Type B pancreatic cell (in vitro differentiated cells): ENCODE results near the gene TWIST1. TPM values are rescaled to one million over a fixed set of nuclear protein-coding genes. Genes with fewer than 3 reads are reported as not detected.

Experiments
- DNase-seq: peaks from one replicate; pipeline ENCODE4 v3.0.0; 2021; ENCODE audit warnings: mixed read lengths; ENCODE audit not compliant: unreplicated experiment; ENCODE audit errors: extremely low spot score
- H3K27ac Mint-ChIP-seq: 2 replicates; pipeline ENCODE4 v1.8.0; 2021; ENCODE audit warnings: mild to moderate bottlenecking, mixed read lengths
- H3K27me3 Mint-ChIP-seq: 2 replicates; pipeline ENCODE4 v1.8.0; 2021; ENCODE audit warnings: mixed read lengths
- H3K36me3 Mint-ChIP-seq: 2 replicates; pipeline ENCODE4 v1.8.0; 2021; ENCODE audit warnings: mixed read lengths
- H3K4me1 Mint-ChIP-seq: one replicate; pipeline ENCODE4 v1.8.0; 2021; ENCODE audit warnings: mixed read lengths; ENCODE audit not compliant: unreplicated experiment
- H3K4me3 Mint-ChIP-seq: 2 replicates; pipeline ENCODE4 v1.8.0; 2021; ENCODE audit warnings: mild to moderate bottlenecking, mixed read lengths
- H3K9me3 Mint-ChIP-seq: 2 replicates; pipeline ENCODE4 v1.8.0; 2021; ENCODE audit warnings: mixed read lengths
- CTCF ChIP-seq: fragments of 200-600 bp; sonication (generic); conservative IDR thresholded peaks from 2 replicates; pipeline ENCODE4 v1.5.0; 2021; ENCODE audit warnings: antibody characterized with exemption, mild to moderate bottlenecking
- total RNA-seq: library from RNA; stranded (reverse); gene quantifications from 2 replicates; pipeline ENCODE4 v1.2.1, GENCODE V29; 2021; ENCODE audit warnings: low replicate concordance

Gene TWIST1
- total RNA-seq, 1 donor from 2014 or later: 121 TPM

DNA sequence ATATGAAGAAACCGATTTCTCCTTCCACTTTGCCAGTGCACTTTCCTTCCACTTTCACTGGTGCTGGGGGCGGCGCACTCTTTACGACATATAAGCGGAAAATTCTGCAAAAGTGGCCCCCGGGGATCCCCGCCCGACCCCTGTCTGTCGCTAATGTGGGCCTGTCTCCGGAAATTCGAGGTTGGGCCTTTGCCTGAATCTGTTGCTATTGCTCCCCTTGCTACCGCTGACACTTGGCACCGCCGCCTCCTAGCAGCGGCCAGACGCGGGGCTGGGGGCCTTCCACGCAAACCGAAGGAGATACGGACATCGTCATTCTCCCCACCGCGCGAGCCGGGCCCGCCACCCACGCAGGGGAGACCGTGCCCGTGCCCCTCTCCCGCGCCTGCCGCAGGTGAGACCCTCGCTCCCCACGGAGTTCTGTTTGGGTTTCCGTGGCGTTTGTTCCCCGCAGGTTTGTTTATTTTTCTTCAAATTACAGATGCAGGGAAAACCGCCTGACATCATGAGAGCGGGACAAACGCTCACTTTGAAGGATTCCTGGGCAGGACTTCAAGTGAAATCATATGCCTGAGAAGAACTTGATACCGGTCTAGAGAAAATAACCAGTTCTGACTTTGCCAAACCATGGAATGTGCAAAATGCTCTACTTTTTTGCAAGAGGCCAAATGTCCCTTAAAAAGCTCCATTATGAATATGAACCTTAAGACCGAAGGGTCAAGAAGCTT, 5.0 kb downstream of the TWIST1 start:
- Mint-ChIP-seq H3K27me3 (peaks cover 84% of the 10 kb centered on the region), H3K4me1 (peaks cover 35% of the 10 kb centered on the region), H3K9me3 (no peaks in the 10 kb centered on the region), H3K27ac (peak overlapping the region; percentile 76), H3K36me3 (peaks cover 17% of the 10 kb centered on the region), H3K4me3 (peak overlapping the region; percentile 82)
- no peak for TF ChIP-seq CTCF
- no peak for DNase-seq

DNA sequence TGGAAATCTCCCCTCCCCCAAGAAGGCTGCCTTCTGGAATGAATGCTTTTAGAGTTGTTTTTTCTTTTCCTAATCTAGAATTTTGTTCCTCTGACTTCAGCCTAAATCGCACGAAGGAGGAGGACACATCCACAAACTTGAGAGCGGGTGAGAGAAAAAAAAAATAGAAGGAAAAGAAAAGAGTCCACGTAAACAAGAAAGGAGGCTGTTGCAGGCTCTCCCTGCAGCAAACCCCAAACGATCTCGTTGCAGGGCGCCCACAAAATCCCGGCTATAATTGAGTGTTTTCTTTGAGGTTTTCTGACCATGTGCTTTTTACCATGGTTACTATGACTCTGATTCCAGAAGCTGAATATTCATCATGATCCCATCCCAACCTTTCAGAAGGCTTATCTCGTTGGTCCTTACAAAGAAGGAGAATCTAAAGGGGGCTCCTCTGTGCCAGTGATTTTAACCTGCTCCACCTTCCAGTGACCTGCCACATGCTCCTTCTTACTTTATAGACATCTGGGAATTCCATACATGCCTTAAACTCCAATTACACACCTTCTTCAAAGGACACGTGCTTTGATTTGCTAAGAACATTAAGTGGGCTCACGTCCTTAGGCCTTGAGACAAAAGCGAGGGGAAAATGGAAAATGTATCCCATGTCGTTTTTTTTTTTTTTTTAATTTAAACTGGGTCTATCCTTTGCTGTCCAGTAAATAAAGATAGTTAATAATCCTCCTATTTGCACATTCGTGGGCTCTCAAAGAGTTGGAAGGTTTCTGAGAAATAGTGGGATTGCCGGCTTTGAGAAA, 5.8 kb downstream of the TWIST1 start:
- no peak for DNase-seq
- Mint-ChIP-seq H3K9me3 (no peaks in the 10 kb centered on the region), H3K27ac (peak overlapping the region; percentile 76), H3K4me1 (peaks cover 38% of the 10 kb centered on the region), H3K4me3 (peak overlapping the region; percentile 82), H3K27me3 (peaks cover 92% of the 10 kb centered on the region), H3K36me3 (peaks cover 17% of the 10 kb centered on the region)
- no peak for TF ChIP-seq CTCF

DNA sequence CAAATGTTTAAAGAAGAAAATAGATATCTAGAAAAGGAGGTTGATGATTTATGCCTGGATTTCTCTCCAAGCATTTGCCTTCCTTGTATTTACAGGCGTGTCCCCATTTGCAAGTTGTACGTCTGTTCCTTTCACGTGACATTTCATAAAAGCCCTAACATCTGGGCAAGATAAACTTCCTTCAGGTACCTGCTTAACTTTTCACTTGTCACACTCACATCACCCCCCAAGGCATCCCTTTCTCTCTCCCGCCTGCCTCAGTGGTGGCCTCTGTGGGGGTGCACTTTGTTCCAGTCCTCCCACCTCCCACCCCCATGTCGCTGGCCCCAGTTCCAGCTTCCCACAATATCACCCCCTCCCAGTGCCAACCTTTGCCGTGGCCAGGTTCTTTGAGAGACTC, 6.7 kb downstream of the TWIST1 start:
- Mint-ChIP-seq H3K27ac (peak overlapping the region; percentile 76), H3K36me3 (peaks cover 13% of the 10 kb centered on the region), H3K4me1 (peaks cover 46% of the 10 kb centered on the region)

GRCh38 chr7:19110026-19110730, 7.3 kb downstream of the TWIST1 start:
- H3K27ac Mint-ChIP-seq: peak overlapping the region; percentile 76
- H3K27me3 Mint-ChIP-seq: peaks cover 98% of the 10 kb centered on the region
- TF ChIP-seq CTCF: no peak
- peaks cover 13% of the 10 kb centered on the region for H3K36me3 Mint-ChIP-seq
- H3K4me3 Mint-ChIP-seq: peak overlapping the region; percentile 85
- DNase-seq: no peak
- peaks cover 49% of the 10 kb centered on the region for H3K4me1 Mint-ChIP-seq
- no peaks in the 10 kb centered on the region for H3K9me3 Mint-ChIP-seq

More for the DNA sequence above, 6.7 kb downstream of the TWIST1 start:
- peaks cover 95% of the 10 kb centered on the region for H3K27me3 Mint-ChIP-seq
- no peak for TF ChIP-seq CTCF
- no peak for DNase-seq
- peak overlapping the region; percentile 82 for H3K4me3 Mint-ChIP-seq
- no peaks in the 10 kb centered on the region for H3K9me3 Mint-ChIP-seq

DNA sequence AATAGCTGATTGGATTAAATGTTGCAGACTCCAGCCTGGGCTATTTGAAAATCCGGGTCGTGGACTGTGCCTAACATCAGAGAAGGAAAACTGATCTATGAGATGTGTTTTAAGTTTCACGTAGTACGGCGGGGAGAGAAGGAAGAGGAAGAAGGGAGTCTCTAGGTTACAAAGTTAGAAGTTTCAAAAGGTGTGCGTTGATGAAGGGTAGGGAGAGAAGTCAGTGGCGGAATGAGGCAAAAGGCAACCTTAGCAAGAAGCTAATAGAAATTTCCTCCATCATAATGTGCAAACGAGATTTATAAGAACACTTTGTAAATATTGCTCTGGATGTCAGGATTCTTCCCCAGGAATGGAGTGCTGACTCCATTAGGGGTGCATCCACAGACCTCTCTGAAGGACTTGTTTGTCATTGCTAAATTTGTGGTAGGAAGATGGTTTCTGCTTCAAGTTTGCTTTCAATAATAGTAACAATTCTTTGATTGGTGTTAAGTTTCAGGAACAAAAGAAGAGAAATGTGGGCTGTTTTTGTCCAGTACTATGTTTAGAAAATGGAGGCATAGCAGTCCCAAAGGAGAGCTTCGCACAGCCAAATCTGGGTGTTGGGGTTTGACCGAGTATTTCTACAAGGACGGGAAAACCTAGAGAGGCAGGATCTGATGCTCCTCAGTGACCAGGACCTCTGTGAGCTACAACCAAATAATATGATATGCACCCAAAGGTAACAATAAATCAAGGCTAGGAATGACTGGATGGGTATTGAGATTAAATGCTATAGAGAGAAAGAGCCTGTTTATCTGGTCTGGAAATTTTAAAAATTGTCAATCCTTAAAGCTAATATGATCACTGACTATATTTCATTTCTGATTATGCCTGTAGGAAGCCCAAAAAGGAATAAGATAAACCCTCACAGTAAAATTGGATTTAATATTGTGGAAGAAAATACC, 8.2 kb downstream of the TWIST1 start:
- no peak for DNase-seq
- H3K4me1 Mint-ChIP-seq: peaks cover 49% of the 10 kb centered on the region
- H3K4me3 Mint-ChIP-seq: peak overlapping the region; percentile 85
- peaks cover 4% of the 10 kb centered on the region for H3K9me3 Mint-ChIP-seq
- H3K27me3 Mint-ChIP-seq: peaks cover 99% of the 10 kb centered on the region
- peak overlapping the region; percentile 21 for H3K27ac Mint-ChIP-seq
- peaks cover 9% of the 10 kb centered on the region for H3K36me3 Mint-ChIP-seq
- no peak for TF ChIP-seq CTCF
